Neural progenitor cell (in vitro differentiated cells): ENCODE results near the gene FAM217A.

Experiments
- EZH2 ChIP-seq: fragments of 200-600 bp; sonication (generic); IDR thresholded peaks from 2 replicates; pipeline ENCODE4 v1.6.1; 2017; ENCODE audit warnings: antibody characterized with exemption, mild to moderate bottlenecking, moderate library complexity
- TF ChIP-seq, protein P1 (sequence below): fragments of 200-600 bp; sonication (generic); IDR thresholded peaks from 2 replicates; pipeline ENCODE4 v1.5.1; 2017; ENCODE audit warnings: antibody characterized with exemption, mild to moderate bottlenecking

GRCh38 chr6:4030669-4031068, 48.3 kb downstream of the FAM217A start:
- TF ChIP-seq EZH2, result no peak
- TF ChIP-seq, protein P1, sequence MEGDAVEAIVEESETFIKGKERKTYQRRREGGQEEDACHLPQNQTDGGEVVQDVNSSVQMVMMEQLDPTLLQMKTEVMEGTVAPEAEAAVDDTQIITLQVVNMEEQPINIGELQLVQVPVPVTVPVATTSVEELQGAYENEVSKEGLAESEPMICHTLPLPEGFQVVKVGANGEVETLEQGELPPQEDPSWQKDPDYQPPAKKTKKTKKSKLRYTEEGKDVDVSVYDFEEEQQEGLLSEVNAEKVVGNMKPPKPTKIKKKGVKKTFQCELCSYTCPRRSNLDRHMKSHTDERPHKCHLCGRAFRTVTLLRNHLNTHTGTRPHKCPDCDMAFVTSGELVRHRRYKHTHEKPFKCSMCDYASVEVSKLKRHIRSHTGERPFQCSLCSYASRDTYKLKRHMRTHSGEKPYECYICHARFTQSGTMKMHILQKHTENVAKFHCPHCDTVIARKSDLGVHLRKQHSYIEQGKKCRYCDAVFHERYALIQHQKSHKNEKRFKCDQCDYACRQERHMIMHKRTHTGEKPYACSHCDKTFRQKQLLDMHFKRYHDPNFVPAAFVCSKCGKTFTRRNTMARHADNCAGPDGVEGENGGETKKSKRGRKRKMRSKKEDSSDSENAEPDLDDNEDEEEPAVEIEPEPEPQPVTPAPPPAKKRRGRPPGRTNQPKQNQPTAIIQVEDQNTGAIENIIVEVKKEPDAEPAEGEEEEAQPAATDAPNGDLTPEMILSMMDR, result no peak
